ENCODE measurements around the gene AGTRAP.

Gene AGTRAP

GRCh38 chr1:11770011-11770410 is 34.1 kb downstream of the AGTRAP start:
- Histone ChIP-seq H3K36me3 (no peaks in the 10 kb centered on the region), H3K27ac (no peak overlapping the region), H3K4me3 (no peak overlapping the region), H3K4me1 (no peaks in the 10 kb centered on the region), H3K27me3 (peaks cover 0 to 28% of the 10 kb centered on the region in 2 donors), H3K9me3 (no peaks in the 10 kb centered on the region)
- DNase-seq: no peak
- intact Hi-C loops (cut with DNase I; ENCODE audit: low total_unique reads): no loop called here
- no peak for TF ChIP-seq CTCF (IDR thresholded peaks at IDR 0.05)

- no peaks in the 10 kb centered on the region for H3K36me3 ChIP-seq
- no peak overlapping the region for H3K4me3 ChIP-seq
- intact Hi-C loops (cut with DNase I; ENCODE audit: low total_unique reads): no loop called here
- H3K27me3 ChIP-seq: peaks cover 0 to 19% of the 10 kb centered on the region in 2 donors
- no peaks in the 10 kb centered on the region for H3K9me3 ChIP-seq
- H3K27ac ChIP-seq: no peak overlapping the region
- H3K4me1 ChIP-seq: no peaks in the 10 kb centered on the region
- no peak for TF ChIP-seq CTCF (IDR thresholded peaks at IDR 0.05)
- no peak for DNase-seq
Observed at GRCh38 chr1:11771481-11772043, 35.6 kb downstream of the AGTRAP start.

- H3K9me3 ChIP-seq: no peaks in the 10 kb centered on the region
- H3K27me3 ChIP-seq: peaks cover 0 to 12% of the 10 kb centered on the region in 2 donors
- H3K4me1 ChIP-seq: no peaks in the 10 kb centered on the region
- H3K36me3 ChIP-seq: no peaks in the 10 kb centered on the region
- H3K4me3 ChIP-seq: no peak overlapping the region
- DNase-seq: no peak
- TF ChIP-seq CTCF (IDR thresholded peaks at IDR 0.05): no peak
- intact Hi-C loops (cut with DNase I; ENCODE audit: low total_unique reads): no loop called here
- no peak overlapping the region for H3K27ac ChIP-seq
Observed at GRCh38 chr1:11772458-11772857, 36.5 kb downstream of the AGTRAP start.

GRCh38 chr1:11774753-11775152 is 38.8 kb downstream of the AGTRAP start:
- no peak overlapping the region for H3K4me3 ChIP-seq
- no peak overlapping the region for H3K27ac ChIP-seq
- TF ChIP-seq CTCF (IDR thresholded peaks at IDR 0.05): no peak
- peaks cover 0 to 12% of the 10 kb centered on the region in 2 donors for H3K27me3 ChIP-seq
- no peaks in the 10 kb centered on the region for H3K36me3 ChIP-seq
- no peak for DNase-seq
- H3K9me3 ChIP-seq: no peaks in the 10 kb centered on the region
- no peaks in the 10 kb centered on the region for H3K4me1 ChIP-seq
- intact Hi-C loops (cut with DNase I; ENCODE audit: low total_unique reads): no loop called here

GRCh38 chr1:11777658-11778322 is 41.9 kb downstream of the AGTRAP start:
- Histone ChIP-seq H3K9me3 (no peaks in the 10 kb centered on the region), H3K36me3 (no peaks in the 10 kb centered on the region), H3K27ac (no peak overlapping the region), H3K4me1 (no peaks in the 10 kb centered on the region), H3K4me3 (no peak overlapping the region), H3K27me3 (peaks cover 0 to 4% of the 10 kb centered on the region in 2 donors)
- TF ChIP-seq CTCF (IDR thresholded peaks at IDR 0.05): no peak
- DNase-seq: no peak
- intact Hi-C loops (cut with DNase I; ENCODE audit: low total_unique reads): no loop called here

Measured in tibial artery (tissue), 4 donors.